ENCODE measurements around the gene GOLM1. TPM values are rescaled to one million over a fixed set of nuclear protein-coding genes. Genes with fewer than 3 reads are reported as not detected.

GOLM1 gene
- total and polyA plus RNA-seq, 2 of the 8 experiments (the other 6 are each of a cell fraction or from before 2014, with no cell fraction given), result 45.9 to 88.9 TPM

GRCh38 chr9:86046071-86046636 lies 53.2 kb downstream of the GOLM1 start:
- Histone ChIP-seq H3K79me2 (ENCODE audit: control insufficient read depth in 1 of 2, insufficient read depth in 2 of 2, low read length in 2 of 2) (no peaks in the 10 kb centered on the region), H3K18ac (ENCODE audit: extremely low read depth, low read length) (no peak overlapping the region), H4K91ac (replicated peaks; ENCODE audit: insufficient read length, low read length) (no peak overlapping the region), H2BK5ac (ENCODE audit: low read depth, low read length) (no peak overlapping the region), H2BK120ac (replicated peaks; ENCODE audit: low read depth, low read length) (no peak overlapping the region), H2BK12ac (ENCODE audit: low read depth, low read length) (no peak overlapping the region), H2BK15ac (ENCODE audit: low read length) (no peak overlapping the region), H3K14ac (ENCODE audit: insufficient read length) (no peak overlapping the region), H3K4me3 (ENCODE audit: extremely low read depth in 1 of 4, insufficient read depth in 2 of 4, low read depth in 3 of 4, low read length in 4 of 4) (no peak overlapping the region), H3K36me3 (ENCODE audit: control insufficient read depth in 2 of 4, insufficient read depth in 4 of 4, low read length in 3 of 4) (no peaks in the 10 kb centered on the region), H3K4ac (replicated peaks; ENCODE audit: insufficient read length, low read depth, low read length) (no peak overlapping the region), H3K23me2 (ENCODE audit: low read depth, low read length) (no peaks in the 10 kb centered on the region), H3K4me1 (replicated peaks in 1 of 4; ENCODE audit: control insufficient read depth in 3 of 4, insufficient read depth in 4 of 4, low read length in 3 of 4) (no peaks in the 10 kb centered on the region), H2AK5ac (ENCODE audit: low read depth, low read length) (no peak overlapping the region), H4K5ac (ENCODE audit: insufficient read length, low read depth, low read length) (no peak overlapping the region), H3K27me3 (replicated peaks in 1 of 4; ENCODE audit: control insufficient read depth in 3 of 4, extremely low read depth in 1 of 4, insufficient read depth in 3 of 4, low read length in 3 of 4) (no peaks in the 10 kb centered on the region), H3K56ac (replicated peaks; ENCODE audit: insufficient read length, low read depth, low read length) (no peak overlapping the region), H2AFZ (ENCODE audit: low read length) (no peak overlapping the region), H4K8ac (ENCODE audit: extremely low read depth, insufficient read depth, low read length) (peak overlapping the region; percentile 72; the same call in 1 of the 2 replicates), H3K4me2 (ENCODE audit: insufficient read depth in 1 of 2, low read depth in 2 of 2, low read length in 2 of 2) (no peak overlapping the region), H3K79me1 (ENCODE audit: low read depth, low read length) (no peaks in the 10 kb centered on the region; the same call in 1 of the 2 replicates), H2BK20ac (ENCODE audit: low read length) (no peak overlapping the region), H4K20me1 (replicated peaks in 1 of 2; ENCODE audit: control insufficient read depth in 1 of 2, insufficient read depth in 2 of 2, low read length in 2 of 2) (no peaks in the 10 kb centered on the region), H3K9ac (replicated peaks in 1 of 4; ENCODE audit: extremely low read depth in 1 of 4, low read depth in 3 of 4, low read length in 3 of 4) (no peak overlapping the region), H3K23ac (ENCODE audit: insufficient read length) (no peak overlapping the region), H3K9me3 (ENCODE audit: insufficient read depth in 2 of 2, low read depth in 1 of 2, low read length in 1 of 2) (no peaks in the 10 kb centered on the region), H3K27ac (ENCODE audit: low read depth, low read length) (no peak overlapping the region)
- WGBS, 2 experiments (ENCODE audit: extremely low coverage in 1 of 2, insufficient coverage in 1 of 2, insufficient read length in 1 of 2, insufficient replicate concordance in 2 of 2, low coverage in 1 of 2, low lambda C conversion rate in 2 of 2, missing lambda C conversion rate in 1 of 2), result 89% methylated on average over 14 of the region's 14 CpGs; no CpG with 5 or more reads in 1 of the 2 experiments
- ChIA-PET POLR2A (ENCODE audit: partially characterized antibody) (interaction anchor here (0.6 to 1.3 kb wide), 2 partner anchors 61 to 177 kb away, joined by 3 read pairs; no protein-coding TSS in a partner anchor), CTCF (ENCODE audit: partially characterized antibody) (interaction anchor here (0.5 to 2.6 kb wide), 16 partner anchors 8 to 229 kb away, joined by 3 to 10 read pairs (median 4); no protein-coding TSS in a partner anchor)
- no peak for TF ChIP-seq SIX5 (IDR thresholded peaks at IDR 0.05; ENCODE audit: low read depth, low read length)
- DNase-seq (ENCODE audit: low read depth in 1 of 2, low spot score in 2 of 2), result no peak
- no peak for FAIRE-seq
